RKO (cell line): ENCODE results near the gene SHF.
"Not testable (repeated sequence)": the region's sequence is repeated elsewhere in the genome, so short reads cannot be mapped to it uniquely, and the experiment has no call there.

Experiments used
- DNase-seq: peaks from one replicate; pipeline ENCODE4 v3.0.0-alpha.2; 2016; ENCODE audit warnings: low spot score

SHF gene, protein sequence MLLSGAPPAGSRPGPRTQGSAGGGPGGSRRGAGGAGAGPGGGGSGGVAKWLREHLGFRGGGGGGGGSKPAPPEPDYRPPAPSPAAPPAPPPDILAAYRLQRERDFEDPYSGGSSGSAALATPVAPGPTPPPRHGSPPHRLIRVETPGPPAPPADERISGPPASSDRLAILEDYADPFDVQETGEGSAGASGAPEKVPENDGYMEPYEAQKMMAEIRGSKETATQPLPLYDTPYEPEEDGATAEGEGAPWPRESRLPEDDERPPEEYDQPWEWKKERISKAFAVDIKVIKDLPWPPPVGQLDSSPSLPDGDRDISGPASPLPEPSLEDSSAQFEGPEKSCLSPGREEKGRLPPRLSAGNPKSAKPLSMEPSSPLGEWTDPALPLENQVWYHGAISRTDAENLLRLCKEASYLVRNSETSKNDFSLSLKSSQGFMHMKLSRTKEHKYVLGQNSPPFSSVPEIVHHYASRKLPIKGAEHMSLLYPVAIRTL

DNA sequence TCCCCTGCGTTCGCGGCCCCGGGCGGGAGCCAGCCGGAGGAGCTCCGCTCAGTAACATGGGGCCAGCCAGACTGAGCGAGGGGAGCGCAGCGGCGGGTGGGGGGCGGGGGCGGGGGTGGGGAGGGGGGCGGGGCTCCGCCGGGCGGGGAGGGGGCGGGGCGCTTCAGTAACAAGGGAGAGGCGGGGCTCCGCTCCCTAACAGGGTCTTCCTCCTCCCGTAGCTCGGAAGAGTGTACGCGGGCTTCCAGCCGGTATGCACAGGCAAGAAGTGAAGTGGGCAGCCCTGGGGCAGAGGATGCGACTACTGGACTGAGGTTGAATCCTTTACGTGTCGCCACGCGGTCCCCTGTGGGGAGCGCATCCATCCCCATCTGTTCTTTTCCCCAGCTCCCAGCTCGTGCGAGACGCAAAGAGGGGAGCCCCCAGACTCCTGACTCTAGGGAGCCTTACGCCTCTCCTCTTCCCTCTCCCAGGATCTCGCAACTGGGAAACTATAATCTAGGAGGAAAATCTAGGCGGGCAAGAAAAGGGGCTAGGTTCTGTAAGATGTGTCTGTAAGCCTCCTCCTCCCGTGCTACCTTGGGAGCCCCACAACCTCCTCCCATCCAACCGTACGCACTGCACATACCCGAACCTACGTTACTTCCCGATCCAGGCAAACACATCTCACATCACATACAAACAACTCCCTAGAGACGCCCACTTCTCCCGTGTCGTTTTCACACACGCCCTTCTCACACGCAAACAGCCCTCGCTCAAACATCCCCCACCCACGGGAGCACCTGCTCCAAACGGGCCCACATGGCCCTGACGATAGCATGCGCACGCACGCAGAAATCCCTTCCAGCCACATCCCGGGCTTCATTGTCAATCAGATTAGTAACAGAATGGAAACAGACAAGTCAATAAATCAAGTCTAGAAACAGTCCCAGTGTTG is at the start of gene SHF:
Gene SHF (minus strand): TSS at position 73 of the 937 bp plus-strand sequence. CDS start 15 bp downstream, at position 58.
- DNase-seq = peak; percentile 75

DNA sequence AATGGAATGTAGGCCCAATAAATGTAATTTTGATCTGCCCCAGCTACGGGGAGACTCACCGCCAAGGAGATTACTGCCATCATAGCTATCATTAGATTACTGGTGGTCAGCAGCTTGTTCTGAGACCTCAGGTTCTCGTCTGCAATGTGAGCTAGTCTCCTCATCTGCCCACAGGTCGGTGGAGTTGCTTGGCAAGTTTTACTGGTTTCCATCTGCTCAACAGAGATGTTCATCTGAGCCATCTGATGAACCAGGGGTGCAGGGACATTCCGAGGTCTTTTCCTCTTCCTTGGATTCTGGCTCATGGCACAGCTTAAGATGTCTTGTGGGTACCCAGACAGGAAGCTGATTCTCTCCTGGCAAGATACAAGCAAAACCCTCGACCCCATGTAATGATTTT is 49.0 kb upstream of the SHF start:
- DNase-seq = not testable (repeated sequence)

DNA sequence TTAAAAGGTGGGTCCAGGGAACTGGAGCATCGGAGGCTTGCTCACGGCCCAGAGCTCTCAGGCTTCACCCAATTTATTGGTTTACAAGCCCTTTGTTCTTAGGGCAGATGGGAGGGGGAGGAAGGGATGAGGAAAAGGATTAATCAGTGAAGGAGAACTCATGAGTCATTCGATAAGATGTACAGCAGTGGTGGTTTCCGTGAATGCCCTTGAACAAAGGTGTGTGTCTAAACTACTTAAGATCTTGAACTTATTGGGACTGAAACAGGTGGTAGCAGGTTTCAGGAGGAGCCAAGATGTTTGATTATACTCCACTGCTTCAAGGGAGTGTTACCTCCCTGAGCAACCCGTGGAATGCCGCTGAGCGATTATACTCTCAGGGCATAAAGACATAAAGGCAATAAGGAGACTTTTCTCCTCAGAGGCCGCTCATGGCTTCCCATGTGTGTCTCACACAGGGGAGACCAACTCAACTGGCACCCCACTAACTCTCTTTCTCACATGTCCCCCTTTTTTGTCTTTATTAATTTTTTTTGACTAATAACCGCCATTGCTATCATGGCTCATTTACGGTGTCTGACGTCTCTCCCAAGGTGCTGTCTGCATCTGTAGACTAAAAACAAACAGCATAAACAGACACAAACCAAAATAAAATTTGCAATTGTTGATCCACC is 46.9 kb upstream of the SHF start:
- no peak for DNase-seq

DNA sequence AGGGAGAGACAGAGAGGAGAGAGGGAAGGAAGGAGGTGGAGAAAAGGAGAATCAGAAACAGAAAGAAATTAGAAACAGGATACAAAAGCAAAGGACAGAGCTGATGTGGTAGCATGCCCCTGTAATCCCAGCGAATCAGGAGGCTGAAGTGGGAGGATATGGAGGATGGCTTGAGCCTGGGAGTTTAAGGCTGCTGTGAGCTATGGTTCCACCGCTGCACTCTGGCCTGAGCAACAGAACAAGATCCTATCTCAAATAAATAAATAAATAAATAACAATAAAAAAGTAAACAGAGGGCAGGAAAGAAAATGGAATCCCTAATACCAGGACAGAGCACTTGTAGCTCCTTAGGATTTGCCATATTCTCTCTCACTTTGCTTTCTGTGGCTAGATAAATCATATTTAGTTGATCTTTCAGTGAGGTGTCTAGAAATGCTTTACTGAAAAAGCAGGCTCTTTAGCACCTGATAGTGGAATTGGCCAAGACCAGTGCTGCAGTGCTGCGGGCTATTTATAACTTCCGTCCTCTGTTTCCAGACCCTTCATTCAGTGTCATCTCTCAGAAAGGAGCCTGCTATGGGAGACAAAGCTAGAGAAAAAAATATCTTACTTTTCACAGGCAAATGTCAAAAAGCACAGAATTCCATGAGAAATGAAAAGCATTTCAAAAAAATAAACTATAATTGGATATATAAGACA is 44.2 kb upstream of the SHF start:
- no peak for DNase-seq

DNA sequence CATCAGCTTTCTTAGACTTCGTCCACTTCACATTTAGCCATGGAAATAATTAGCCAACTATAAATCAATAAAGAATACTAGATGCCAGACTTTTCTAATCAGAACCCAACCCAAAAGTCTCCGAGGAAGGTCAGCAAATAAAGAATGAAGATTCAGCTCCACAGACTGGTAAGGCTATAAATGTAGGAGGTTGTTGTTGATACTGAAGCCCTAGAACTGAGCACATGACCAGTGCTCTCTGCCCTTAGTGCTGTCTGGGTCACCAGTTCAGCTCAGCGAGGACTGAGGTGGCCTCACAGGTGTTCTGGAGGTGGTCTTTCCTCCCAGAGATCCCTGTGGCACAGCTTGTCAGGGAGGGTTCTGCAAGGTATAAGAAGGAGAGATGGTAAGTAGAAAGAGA is 43.4 kb upstream of the SHF start:
- DNase-seq = no peak

DNA sequence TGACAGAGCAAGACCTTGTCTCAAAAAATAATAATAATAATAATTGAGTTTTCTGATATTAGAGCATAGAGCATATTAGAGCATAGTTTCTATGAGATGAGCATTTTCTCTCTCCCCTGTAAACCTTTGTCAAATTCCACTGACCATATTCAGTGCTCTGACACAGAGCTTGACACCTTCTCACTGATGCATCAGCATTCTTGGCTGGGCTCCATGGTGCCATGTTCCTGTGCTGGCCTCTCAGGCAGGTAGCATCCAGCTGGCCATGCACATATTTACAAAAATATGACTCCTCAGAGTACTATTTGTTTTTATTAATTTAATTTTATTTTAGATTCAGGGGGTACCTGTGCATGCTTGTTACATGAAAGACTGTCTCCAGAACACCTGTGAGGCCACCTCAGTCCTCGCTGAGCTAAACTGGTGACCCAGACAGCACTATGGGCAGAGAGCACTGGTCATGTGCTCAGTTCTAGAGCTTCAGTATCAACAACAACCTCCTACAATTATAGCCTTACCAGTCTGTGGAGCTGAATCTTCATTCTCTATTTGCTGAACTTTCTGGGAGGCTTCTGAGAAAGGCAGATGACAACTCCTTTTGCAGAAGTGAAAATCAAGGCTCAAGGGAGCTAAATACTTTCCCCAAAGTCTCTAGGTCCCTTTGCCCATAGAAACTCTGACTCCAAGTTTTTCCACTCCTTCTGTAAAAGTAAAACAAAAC is 42.6 kb upstream of the SHF start:
- no peak for DNase-seq

DNA sequence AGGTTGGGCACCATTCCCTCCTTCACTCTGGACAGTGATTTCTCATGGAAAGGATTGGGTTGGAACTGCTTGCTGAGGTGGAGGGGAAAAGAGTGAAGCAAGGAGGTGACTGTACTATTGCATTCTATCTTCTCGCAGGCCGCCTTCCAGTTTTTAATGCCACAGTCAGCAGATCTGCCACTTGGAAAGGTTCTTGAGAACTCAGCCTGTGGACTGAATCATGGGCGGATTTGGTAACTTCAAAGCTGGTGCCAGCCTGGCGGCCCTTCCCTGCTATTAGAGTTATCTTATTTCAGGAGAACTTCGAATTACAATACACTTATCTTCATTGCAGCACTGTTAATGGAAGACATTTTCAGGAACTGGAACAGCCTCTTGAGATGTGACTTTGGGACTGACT is 41.2 kb upstream of the SHF start:
- DNase-seq = no peak

DNA sequence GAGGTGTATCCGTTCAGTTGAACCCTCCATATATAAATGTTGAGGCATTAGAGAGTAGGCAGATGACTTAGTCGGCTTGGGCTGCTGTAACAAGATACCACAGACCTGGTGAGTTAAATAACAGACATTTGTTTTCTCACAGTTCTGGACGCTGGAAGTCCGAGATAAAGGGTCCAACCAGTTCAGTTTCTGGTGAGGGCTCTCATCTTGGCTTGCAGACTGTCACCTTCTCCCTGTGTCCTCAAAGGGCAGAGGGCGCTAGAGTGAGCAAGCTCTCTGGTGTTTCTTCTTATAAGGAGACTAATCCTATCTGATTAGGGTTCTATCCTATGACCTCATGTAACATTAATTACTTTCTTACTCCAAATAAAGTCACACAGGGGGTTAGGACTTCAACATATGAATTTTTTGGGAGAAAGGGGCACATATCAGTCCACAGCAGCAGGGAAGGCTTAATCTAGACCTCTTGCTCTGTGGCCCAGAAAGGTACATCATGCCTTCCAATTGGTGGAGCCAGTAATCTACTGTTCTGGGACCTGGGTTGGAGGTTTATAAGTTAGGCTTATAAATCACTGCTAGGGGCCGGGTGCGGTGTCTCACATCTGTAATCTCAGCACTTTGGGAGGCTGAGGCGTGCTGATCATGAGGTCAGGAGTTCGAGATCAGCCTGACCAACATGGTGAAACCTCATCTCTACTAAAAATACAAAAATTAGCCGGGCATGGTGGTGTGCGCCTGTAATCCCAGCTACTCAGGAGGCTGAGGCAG is 37.9 kb upstream of the SHF start:
- no peak for DNase-seq

DNA sequence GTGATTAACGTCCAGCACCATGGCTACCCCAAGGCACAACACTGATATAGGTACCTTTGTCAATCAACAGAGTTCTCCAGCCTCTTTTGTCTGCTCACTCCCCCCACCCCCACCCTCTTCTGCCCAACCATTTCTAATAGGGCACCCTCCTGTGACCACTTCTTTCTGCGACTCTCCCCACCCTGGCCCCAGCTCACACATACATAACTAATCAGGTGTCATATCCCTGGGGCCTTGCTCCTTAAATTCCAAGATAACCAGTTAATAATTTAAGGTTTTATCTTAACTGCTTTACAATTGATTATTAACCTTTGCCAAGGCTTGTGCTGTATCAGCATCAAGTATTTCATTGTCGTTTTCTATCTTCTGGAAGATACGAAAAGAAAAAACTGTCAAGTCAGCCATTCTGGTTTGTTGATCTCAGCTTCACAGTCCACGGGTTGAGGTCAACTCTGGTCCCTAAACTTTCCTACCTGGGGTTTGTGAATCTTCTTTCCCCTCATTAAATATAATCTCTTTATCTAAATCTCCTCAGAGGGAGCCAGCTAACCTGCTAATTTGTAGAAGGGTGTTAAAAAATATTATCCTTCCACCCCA is 37.0 kb upstream of the SHF start:
- DNase-seq = no peak

DNA sequence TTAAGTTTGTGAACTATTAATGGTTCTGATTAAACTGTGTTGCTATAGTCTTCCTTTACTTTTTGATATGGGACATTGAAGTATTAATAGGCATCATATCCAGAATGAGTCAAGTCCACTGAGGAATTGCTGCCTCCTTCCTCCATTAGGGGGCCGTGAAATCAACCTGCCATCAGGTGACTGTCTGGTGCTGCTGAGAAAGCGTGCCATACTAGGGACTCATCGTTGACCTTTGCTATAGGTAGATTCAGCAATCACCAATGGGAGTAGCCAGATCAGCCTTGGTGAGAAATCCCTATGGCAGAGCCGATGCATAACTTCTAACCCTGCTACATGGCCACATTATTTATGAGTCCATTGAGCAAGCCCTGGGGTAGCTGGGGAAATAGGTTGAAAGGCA is 34.2 kb upstream of the SHF start:
- DNase-seq = no peak

DNA sequence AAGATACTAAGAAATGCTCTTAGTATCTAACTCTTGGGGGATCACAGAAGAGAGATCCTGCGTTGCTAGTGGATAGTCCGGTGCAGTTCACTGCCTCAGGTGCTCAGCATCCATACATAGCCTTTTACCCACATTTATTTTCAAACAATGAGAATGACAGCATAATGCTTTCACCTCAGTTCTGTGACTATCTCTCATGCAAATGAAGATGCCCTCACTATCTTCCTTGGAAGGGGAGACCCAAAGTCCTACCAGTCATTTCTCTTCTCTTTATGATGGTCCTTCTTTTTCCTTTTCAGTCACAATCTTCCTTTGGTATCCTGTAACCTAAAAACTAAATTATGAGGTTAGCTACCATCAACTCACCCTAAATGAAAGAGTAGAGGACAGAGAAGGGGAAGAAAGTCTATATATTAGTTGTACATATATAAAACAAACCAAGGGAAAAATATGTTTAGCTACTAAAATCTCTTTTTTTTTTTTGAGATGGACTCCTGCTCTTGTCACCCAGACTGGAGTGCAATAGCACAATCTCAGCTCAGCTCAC is 33.4 kb upstream of the SHF start:
- DNase-seq = no peak

DNA sequence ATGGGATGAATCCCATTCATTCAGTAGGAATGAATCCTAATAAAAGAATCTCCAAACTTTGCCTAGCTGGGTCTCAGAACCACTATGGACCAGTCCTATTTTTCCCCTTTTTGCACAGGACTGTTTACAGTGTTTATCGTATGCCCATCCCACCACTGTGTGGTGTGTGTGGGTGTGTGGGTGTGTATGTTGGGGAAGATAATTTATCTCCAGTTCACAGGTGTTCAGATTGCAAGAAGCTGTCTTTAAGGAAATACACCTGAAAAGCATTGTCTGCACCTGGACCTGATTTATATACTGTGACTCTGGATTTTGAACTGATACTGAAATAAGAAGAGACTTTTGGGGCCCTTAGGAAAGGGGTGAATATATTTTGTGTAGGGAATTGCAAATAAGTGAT is 24.7 kb upstream of the SHF start:
- no peak for DNase-seq

DNA sequence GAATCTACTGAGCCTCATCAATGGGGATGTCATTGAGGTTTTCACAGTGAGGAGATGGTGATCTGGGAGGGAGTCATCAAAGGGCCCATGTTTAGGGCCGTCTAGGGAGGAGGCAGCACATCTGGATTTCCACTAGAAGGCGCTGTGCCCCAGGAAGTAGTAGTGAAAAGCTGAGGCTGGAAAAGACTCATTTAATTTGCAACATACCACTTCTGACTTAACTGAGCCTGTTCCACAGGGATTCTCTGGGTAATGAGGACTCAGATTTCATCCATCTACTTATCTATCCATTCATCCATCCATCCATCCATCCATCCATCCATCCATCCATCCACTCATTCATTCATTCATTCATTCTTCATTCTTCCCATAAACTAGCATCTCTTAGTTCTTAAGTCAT is 17.4 kb upstream of the SHF start:
- peak; percentile 89 for DNase-seq

DNA sequence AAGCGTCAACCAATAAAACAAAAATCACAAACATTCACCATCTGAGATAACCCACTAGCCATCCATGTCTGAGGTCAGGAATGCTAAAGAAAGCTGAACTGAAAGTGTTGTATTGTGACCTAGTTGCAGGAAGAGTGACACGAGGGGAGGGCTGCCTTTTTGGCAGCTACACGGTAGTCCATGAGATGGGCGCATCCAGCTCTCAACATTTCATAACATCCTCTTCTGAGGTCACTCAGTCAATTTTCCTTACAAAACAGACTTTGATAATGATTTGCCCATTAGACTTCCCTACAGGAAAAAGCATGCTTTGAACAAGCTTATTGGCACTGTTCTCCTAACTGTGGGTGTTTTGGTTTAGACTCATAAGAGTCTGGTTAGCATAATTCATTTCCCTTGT is 15.4 kb upstream of the SHF start:
- no peak for DNase-seq

DNA sequence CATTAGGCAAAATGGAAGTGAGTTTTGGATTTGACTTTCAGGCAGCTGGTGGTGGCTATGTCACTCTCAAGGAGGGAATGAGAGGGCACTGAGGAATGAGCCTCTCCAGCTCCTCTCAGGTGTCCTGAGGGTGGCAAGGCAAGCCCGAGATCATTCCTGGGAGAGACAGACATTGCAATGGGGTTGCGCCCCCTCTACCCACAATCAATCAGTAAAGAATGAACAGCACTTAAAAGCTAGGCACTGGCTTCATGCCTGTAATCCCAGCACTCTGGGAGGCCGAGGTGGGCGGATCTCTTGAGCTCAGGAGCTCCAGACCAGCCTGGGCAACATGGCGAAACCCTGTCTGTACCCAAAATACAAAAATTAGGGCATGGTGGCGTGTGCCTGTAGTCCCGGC is 14.1 kb upstream of the SHF start:
- no peak for DNase-seq

DNA sequence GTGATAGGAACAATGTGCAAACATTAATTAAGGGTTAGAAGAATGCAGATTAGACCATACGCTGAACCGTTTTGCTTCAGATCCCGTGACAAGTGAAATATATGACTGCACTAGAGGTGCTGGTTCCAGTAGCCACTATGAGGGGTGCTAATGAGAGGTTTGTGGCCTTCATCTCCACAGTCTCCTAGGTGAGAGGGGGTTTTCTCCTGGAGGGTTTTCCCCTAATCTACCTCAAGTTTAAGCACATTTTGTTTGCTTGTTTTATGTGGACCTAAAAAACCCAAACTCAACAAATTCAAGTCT is 13.7 kb upstream of the SHF start:
- no peak for DNase-seq

DNA sequence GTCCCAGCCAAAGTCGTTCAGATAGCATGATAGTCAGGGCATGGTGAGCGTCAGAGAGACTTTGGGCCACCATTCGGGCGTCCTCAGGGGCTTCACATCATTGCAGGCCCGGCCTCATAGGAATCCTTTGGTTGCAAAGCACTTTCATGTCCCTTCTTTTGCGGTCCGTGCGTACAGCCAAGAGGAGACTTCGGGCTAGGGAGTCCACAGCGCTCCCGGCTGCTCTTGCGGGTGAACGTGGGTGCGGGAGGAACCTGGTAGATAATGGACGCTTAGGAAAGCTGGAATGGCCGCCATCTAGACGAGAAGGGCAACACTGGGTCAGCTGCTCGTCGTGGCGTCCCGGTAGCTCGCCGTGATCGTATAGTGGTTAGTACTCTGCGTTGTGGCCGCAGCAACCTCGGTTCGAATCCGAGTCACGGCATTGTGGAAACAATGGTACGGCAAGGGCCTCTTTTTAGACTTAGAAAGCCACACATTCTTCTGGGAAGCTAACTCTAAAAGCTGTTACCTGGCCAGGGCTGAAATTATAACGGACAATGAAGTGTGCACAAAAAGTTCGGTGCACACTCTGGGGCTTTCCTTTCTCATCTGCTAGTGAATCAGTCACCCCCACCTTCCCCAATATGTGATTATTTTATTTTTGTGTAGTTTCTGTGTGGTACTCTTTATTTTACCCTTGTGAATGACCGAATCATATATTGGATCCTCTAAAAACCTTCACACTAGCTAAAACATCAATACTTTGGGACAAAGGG is 13.2 kb upstream of the SHF start:
- DNase-seq = peak; percentile 80

DNA sequence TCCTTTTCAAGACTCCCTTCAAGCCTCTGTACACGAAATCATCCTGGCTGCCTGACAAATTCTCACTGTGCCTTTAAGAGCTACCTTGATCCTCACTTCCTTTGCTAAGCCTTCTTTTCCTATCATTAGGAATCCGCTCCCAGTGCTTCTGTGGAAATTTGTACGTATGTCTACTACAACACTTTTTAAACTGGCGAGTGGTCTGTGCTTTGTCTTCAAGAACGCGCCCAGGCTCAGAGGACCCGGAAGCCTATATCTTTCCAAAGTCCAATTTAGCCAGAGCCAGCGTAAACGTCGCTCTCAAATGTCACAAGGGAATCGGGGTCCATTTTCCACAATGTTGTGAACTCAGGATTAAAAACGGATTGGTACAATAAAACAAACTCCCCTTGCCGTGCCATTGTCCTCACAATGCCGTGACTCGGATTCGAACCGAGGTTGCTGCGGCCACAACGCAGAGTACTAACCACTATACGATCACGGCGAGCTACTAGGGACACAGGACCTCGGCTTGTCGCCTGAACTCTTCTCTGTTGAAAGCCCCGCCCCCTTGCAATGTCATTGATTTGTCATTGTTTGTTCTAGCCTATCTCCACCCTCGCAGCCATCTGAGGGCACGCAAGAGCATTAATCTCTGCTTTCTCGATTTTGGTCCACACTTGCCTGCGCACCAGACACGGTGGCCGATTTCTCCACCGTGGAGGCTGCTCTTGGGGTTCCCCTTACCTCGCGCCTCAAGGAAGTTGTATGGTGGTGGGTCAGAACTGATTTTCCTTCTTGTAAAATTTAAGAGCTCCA is 12.4 kb upstream of the SHF start:
- DNase-seq = peak; percentile 93
